Testis (tissue), 3 donors: Measurements from ENCODE around the gene JMJD8. TPM values are rescaled to one million over a fixed set of nuclear protein-coding genes. Genes with fewer than 3 reads are reported as not detected.

Source experiments
- DNase-seq: peaks from one replicate; pipeline ENCODE4 v3.0.0-alpha.2; 2019
- H3K27ac ChIP-seq, 2 donors: fragments of 200-600 bp; sonication (generic); one replicate each; pipeline ENCODE4 v1.5.1; 2019
- H3K27me3 ChIP-seq: fragments of 200-600 bp; sonication (generic); one replicate; pipeline ENCODE4 v1.5.1; 2019
- H3K36me3 ChIP-seq: fragments of 200-600 bp; sonication (generic); one replicate; pipeline ENCODE4 v1.5.1; 2017; ENCODE audit warnings: low read depth; ENCODE audit errors: missing control alignments
- H3K4me1 ChIP-seq: fragments of 200-600 bp; sonication (generic); one replicate; pipeline ENCODE4 v1.5.1; 2019
- H3K4me3 ChIP-seq, 2 donors: fragments of 200-600 bp; sonication (generic); one replicate each; pipeline ENCODE4 v1.5.1; 2017 to 2019
- H3K9me3 ChIP-seq: fragments of 200-600 bp; sonication (generic); one replicate; pipeline ENCODE4 v1.5.1; 2017
- CTCF ChIP-seq, 3 experiments: fragments of 450-650 bp in 2 of 3; fragments of 200-600 bp in 1 of 3; sonication (generic) in 1 of 3; IDR thresholded peaks; one replicate each; pipeline ENCODE4 v1.5.1; 2016 to 2019; ENCODE audit warnings: antibody characterized with exemption in 3 of 3, mild to moderate bottlenecking in 2 of 3, moderate library complexity in 1 of 3
- POLR2A ChIP-seq: fragments of 450-650 bp; IDR thresholded peaks from one replicate; pipeline ENCODE4 v1.6.1; 2017; ENCODE audit warnings: antibody characterized with exemption, mild to moderate bottlenecking, moderate library complexity
- WGBS, 2 donors: methylation state at CpG; one replicate each; pipeline ENCODE4 v1.1.5; 2018; 5-methylcytosine and 5-hydroxymethylcytosine counted together
- intact Hi-C: fragments of 100-400 bp; cut with DNase I; formaldehyde crosslinking; loops from one replicate; pipeline ENCODE4 v1.15.1; 2023; ENCODE audit warnings: low total_unique reads
- polyA plus RNA-seq: library from polyadenylated mRNA; stranded (reverse); fragments of 350-450 nt; fragmentation: Illumina TruSeq; extraction: RNeasy Lipid Tissue Mini Kit (QIAGEN cat#74804); gene quantifications from one replicate; pipeline ENCODE4 v1.2.3, GENCODE V29; 2014; ENCODE audit warnings: low read depth, low replicate concordance; ENCODE audit not compliant: insufficient read depth
- total RNA-seq, 2 donors: library from RNA; depleted of rRNA; stranded (reverse); fragments of >200 nt; gene quantifications; one replicate each; pipeline ENCODE4 v1.2.3, GENCODE V29; 2016

JMJD8 gene
- total and polyA plus RNA-seq, 3 donors from 2014 or later = 84.2 to 101 (median 95.5) TPM

DNA sequence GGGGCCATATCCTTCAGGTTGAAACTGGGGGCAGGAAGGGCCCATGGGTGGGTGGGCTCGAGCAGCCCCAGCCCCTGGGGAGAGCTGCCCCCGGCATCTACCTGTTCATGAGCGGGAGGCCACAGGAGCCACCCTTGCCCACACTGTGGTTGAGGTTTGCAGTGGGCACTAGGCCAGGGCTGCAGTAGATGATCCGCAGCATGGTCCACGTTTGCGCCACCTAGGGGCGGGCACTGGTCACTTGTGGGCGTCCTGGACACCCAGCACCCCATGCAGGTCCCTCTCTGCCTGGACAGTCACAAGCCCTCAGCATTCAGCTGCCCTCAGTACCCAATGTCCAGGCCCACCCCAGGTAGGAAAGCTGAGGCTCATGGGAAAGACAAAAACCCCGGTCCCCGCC is 1.8 kb upstream of the JMJD8 start:
- H3K9me3 ChIP-seq = no peaks in the 10 kb centered on the region
- peak in 1 of 3 experiments; percentile 11 for TF ChIP-seq CTCF (IDR thresholded peaks at IDR 0.05)
- TF ChIP-seq POLR2A = no peak
- peaks cover 42% of the 10 kb centered on the region for H3K4me1 ChIP-seq
- no peaks in the 10 kb centered on the region for H3K36me3 ChIP-seq
- WGBS, 2 donors = 79% methylated on average over 10 of the region's 10 CpGs; no CpG with 5 or more reads in 1 of the 2 donors
- no peak overlapping the region for H3K4me3 ChIP-seq
- H3K27ac ChIP-seq = no peak overlapping the region
- no peak for DNase-seq
- intact Hi-C loops = no loop called here
- no peaks in the 10 kb centered on the region for H3K27me3 ChIP-seq

- no peaks in the 10 kb centered on the region for H3K27me3 ChIP-seq
- H3K36me3 ChIP-seq = no peaks in the 10 kb centered on the region
- H3K27ac ChIP-seq = peak overlapping the region in 1 of 2 donors; percentile 79
- TF ChIP-seq CTCF (IDR thresholded peaks at IDR 0.05) (no peak), POLR2A (no peak)
- peaks cover 40% of the 10 kb centered on the region for H3K4me1 ChIP-seq
- intact Hi-C loops = no loop called here
- peak overlapping the region; percentile 51 to 56 for H3K4me3 ChIP-seq
- 59 to 76% methylated on average over 31 to 60 of the region's 61 CpGs for WGBS, 2 donors
- no peak for DNase-seq
- H3K9me3 ChIP-seq = no peaks in the 10 kb centered on the region
Observed at GRCh38 chr16:684961-685696, 995 bp upstream of the JMJD8 start.

- H3K36me3 ChIP-seq = no peaks in the 10 kb centered on the region
- H3K27me3 ChIP-seq = no peaks in the 10 kb centered on the region
- no peak for DNase-seq
- H3K27ac ChIP-seq = peak overlapping the region; percentile 45 to 79
- H3K4me1 ChIP-seq = peaks cover 40% of the 10 kb centered on the region
- WGBS, 2 donors = 11 to 20% methylated on average over 7 to 42 of the region's 57 CpGs
- intact Hi-C loops = loop anchor here (2.0 kb wide), 1 partner anchor 57 kb away; the partner anchor contains the start of gene CIAO3
- H3K9me3 ChIP-seq = no peaks in the 10 kb centered on the region
- peak overlapping the region; percentile 51 to 56 for H3K4me3 ChIP-seq
- no peak for TF ChIP-seq POLR2A
- TF ChIP-seq CTCF (IDR thresholded peaks at IDR 0.05) = no peak
Observed at GRCh38 chr16:683396-684070, 601 bp downstream of the JMJD8 start.

DNA sequence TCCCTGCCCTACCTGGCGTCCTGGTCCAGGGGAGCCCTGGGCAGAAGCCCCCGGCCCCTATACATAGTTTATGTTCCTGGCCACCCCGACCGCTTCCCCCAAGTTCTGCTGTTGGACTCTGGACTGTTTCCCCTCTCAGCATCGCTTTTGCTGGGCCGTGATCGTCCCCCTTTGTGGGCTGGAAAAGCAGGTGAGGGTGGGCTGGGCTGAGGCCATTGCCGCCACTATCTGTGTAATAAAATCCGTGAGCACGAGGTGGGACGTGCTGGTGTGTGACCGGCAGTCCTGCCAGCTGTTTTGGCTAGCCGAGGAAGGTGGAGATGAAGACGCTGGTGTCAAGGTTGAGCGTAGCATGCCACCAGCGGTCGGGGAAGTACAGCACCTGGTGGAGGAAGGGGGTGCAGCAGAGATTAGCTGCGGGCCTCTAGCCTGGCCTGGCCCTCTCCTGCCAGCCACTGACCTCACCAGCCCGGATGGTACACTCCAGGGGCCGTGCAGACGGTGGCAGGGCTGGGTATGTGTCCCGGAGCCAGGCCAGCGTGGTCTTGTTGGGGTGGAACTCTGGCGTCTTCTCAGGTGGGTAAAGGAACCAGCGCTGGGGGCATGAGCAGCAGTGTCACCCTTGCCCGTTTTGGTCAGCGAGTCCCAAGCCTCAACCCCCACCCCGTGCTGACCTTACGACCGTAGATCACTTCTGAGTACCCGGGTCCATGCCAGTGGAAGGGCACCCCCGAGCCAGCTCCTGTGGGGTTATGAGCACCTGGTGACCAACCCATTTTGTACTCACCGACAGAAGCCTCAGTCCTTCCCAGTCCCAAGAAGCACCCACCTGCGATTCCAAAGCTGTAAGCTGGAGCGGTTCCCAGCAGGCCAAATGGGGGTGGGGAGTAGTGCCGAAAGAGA is 1.4 kb downstream of the JMJD8 start:
- 81 to 86% methylated on average over 18 to 33 of the region's 36 CpGs for WGBS, 2 donors
- peaks cover 40% of the 10 kb centered on the region for H3K4me1 ChIP-seq

More for the DNA sequence above, 1.4 kb downstream of the JMJD8 start:
- Histone ChIP-seq H3K4me3 (no peak overlapping the region), H3K36me3 (no peaks in the 10 kb centered on the region), H3K27me3 (no peaks in the 10 kb centered on the region), H3K27ac (no peak overlapping the region), H3K9me3 (no peaks in the 10 kb centered on the region)
- intact Hi-C loops = loop anchor here (2.0 kb wide), 1 partner anchor 58 kb away; the partner anchor contains the start of gene CIAO3
- DNase-seq = no peak
- TF ChIP-seq POLR2A = no peak
- TF ChIP-seq CTCF (IDR thresholded peaks at IDR 0.05) = no peak
